ENCODE results near the gene TMEM19. TPM values are rescaled to one million over a fixed set of nuclear protein-coding genes. Genes with fewer than 3 reads are reported as not detected.
A peak's percentile ranks its signal among the peaks of the same experiment; 100 is the strongest.
"Not testable (repeated sequence)": the region's sequence is repeated elsewhere in the genome, so short reads cannot be mapped to it uniquely, and the experiment has no call there.

The TMEM19 gene
- total RNA-seq, 2 experiments from 2014 or later: 6.1 to 12.9 TPM

GRCh38 chr12:71687172-71687571 is 1.3 kb downstream of the TMEM19 start:
- H3K36me3 Mint-ChIP-seq (ENCODE audit: low read depth); H3K9me3 Mint-ChIP-seq (ENCODE audit: low read depth); H3K27me3 Mint-ChIP-seq; DNase-seq; H3K27ac Mint-ChIP-seq; ATAC-seq: not testable (repeated sequence)
- intact Hi-C loops (cut with DNase I, micrococcal nuclease): loop anchor here in 1 of 2 experiments (2.0 to 5.0 kb wide), 2 partner anchors 46 to 1320 kb away; partner anchors contain the start of gene KCNMB4
- ChIA-PET POLR2A (interaction anchor here (0.8 to 4.4 kb wide), 4 partner anchors 24 to 966 kb away, joined by 3 to 55 read pairs (median 4); partner anchors contain the start of genes RAB21, THAP2 and ZFC3H1), CTCF (interaction anchor here (0.5 to 4.9 kb wide), 5 partner anchors 10 to 1964 kb away, joined by 4 to 44 read pairs (median 11); partner anchors contain the start of genes THAP2 and ZFC3H1)
- peak overlapping the region; percentile 87 for H3K4me3 Mint-ChIP-seq
- peaks cover 17% of the 10 kb centered on the region for H3K4me1 Mint-ChIP-seq

- ChIA-PET POLR2A (no interaction called here), CTCF (interaction anchor here (2.6 kb wide), 1 partner anchor 58 kb away, joined by 8 read pairs; no protein-coding TSS in a partner anchor)
- peaks cover 17% of the 10 kb centered on the region for H3K4me1 Mint-ChIP-seq
- intact Hi-C loops (cut with DNase I, micrococcal nuclease): loop anchor here in 1 of 2 experiments (5.0 kb wide), 1 partner anchor 1322 kb away; the partner anchor contains the start of gene KCNMB4
- no peak for ATAC-seq
- peaks cover 2% of the 10 kb centered on the region for H3K36me3 Mint-ChIP-seq (ENCODE audit: low read depth)
- no peak for DNase-seq
- no peaks in the 10 kb centered on the region for H3K9me3 Mint-ChIP-seq (ENCODE audit: low read depth)
- H3K4me3 Mint-ChIP-seq: no peak overlapping the region
- peak overlapping the region; percentile 58 for H3K27ac Mint-ChIP-seq
- H3K27me3 Mint-ChIP-seq: no peaks in the 10 kb centered on the region
Measured at GRCh38 chr12:71688961-71689570, 3.2 kb downstream of the TMEM19 start.

GRCh38 chr12:71691504-71692129 is 5.7 kb downstream of the TMEM19 start:
- DNase-seq (no peak), ATAC-seq (no peak)
- ChIA-PET POLR2A (no interaction called here), CTCF (no interaction called here)
- Mint-ChIP-seq H3K27me3 (no peaks in the 10 kb centered on the region), H3K4me1 (peaks cover 15% of the 10 kb centered on the region), H3K9me3 (ENCODE audit: low read depth) (no peaks in the 10 kb centered on the region), H3K36me3 (ENCODE audit: low read depth) (peaks cover 4% of the 10 kb centered on the region), H3K4me3 (no peak overlapping the region), H3K27ac (no peak overlapping the region)
- intact Hi-C loops (cut with DNase I, micrococcal nuclease): no loop called here

GRCh38 chr12:71693126-71693525 is 7.2 kb downstream of the TMEM19 start:
- Mint-ChIP-seq H3K4me3 (no peak overlapping the region), H3K27me3 (no peaks in the 10 kb centered on the region), H3K4me1 (peaks cover 6% of the 10 kb centered on the region), H3K9me3 (ENCODE audit: low read depth) (no peaks in the 10 kb centered on the region), H3K36me3 (ENCODE audit: low read depth) (peaks cover 6% of the 10 kb centered on the region), H3K27ac (no peak overlapping the region)
- POLR2A ChIA-PET: no interaction called here
- intact Hi-C loops (cut with DNase I, micrococcal nuclease): no loop called here
- ATAC-seq: no peak
- DNase-seq: no peak
- CTCF ChIA-PET: no interaction called here

- H3K36me3 Mint-ChIP-seq (ENCODE audit: low read depth); POLR2A ChIA-PET; H3K4me1 Mint-ChIP-seq; H3K9me3 Mint-ChIP-seq (ENCODE audit: low read depth); ATAC-seq; H3K27ac Mint-ChIP-seq; CTCF ChIA-PET; intact Hi-C loops (cut with DNase I, micrococcal nuclease); H3K4me3 Mint-ChIP-seq; DNase-seq; H3K27me3 Mint-ChIP-seq: not testable (repeated sequence)
Measured at GRCh38 chr12:71693651-71694050, 7.8 kb downstream of the TMEM19 start.

- peaks cover 3% of the 10 kb centered on the region for H3K4me1 Mint-ChIP-seq
- intact Hi-C loops (cut with DNase I, micrococcal nuclease): no loop called here
- peaks cover 7% of the 10 kb centered on the region for H3K36me3 Mint-ChIP-seq (ENCODE audit: low read depth)
- ChIA-PET POLR2A (no interaction called here), CTCF (no interaction called here)
- no peaks in the 10 kb centered on the region for H3K27me3 Mint-ChIP-seq
- no peak overlapping the region for H3K27ac Mint-ChIP-seq
- no peak for DNase-seq
- no peaks in the 10 kb centered on the region for H3K9me3 Mint-ChIP-seq (ENCODE audit: low read depth)
- ATAC-seq: no peak
- no peak overlapping the region for H3K4me3 Mint-ChIP-seq
Measured at GRCh38 chr12:71694099-71694820, 8.4 kb downstream of the TMEM19 start.

GRCh38 chr12:71695782-71696181 is 9.9 kb downstream of the TMEM19 start:
- no peaks in the 10 kb centered on the region for H3K4me1 Mint-ChIP-seq
- ChIA-PET POLR2A (no interaction called here), CTCF (interaction anchor here (1.4 to 1.5 kb wide), 2 partner anchors 10 to 11 kb away, joined by 3 read pairs; partner anchors contain the start of gene TMEM19)
- no peak overlapping the region for H3K4me3 Mint-ChIP-seq
- ATAC-seq (no peak), DNase-seq (no peak)
- no peaks in the 10 kb centered on the region for H3K9me3 Mint-ChIP-seq (ENCODE audit: low read depth)
- no peaks in the 10 kb centered on the region for H3K27me3 Mint-ChIP-seq
- peaks cover 13% of the 10 kb centered on the region for H3K36me3 Mint-ChIP-seq (ENCODE audit: low read depth)
- intact Hi-C loops (cut with DNase I, micrococcal nuclease): no loop called here
- H3K27ac Mint-ChIP-seq: no peak overlapping the region

GRCh38 chr12:71702181-71702580 is 16.3 kb downstream of the TMEM19 start:
- H3K4me3 Mint-ChIP-seq; DNase-seq; ATAC-seq; H3K4me1 Mint-ChIP-seq; H3K27me3 Mint-ChIP-seq; H3K27ac Mint-ChIP-seq; intact Hi-C loops (cut with DNase I, micrococcal nuclease); H3K9me3 Mint-ChIP-seq (ENCODE audit: low read depth): not testable (repeated sequence)
- ChIA-PET POLR2A (interaction anchor here (0.6 to 1.9 kb wide), 2 partner anchors 39 to 981 kb away, joined by 3 to 4 read pairs; no protein-coding TSS in a partner anchor), CTCF (interaction anchor here (0.6 to 1.9 kb wide), 2 partner anchors 56 to 99 kb away, joined by 3 to 4 read pairs; no protein-coding TSS in a partner anchor)
- peaks cover 14% of the 10 kb centered on the region for H3K36me3 Mint-ChIP-seq (ENCODE audit: low read depth)

- H3K27me3 Mint-ChIP-seq: no peaks in the 10 kb centered on the region
- ATAC-seq: no peak
- H3K27ac Mint-ChIP-seq: no peak overlapping the region
- CTCF ChIA-PET: interaction anchor here (0.6 to 1.9 kb wide), 2 partner anchors 56 to 100 kb away, joined by 3 to 4 read pairs; no protein-coding TSS in a partner anchor
- H3K4me3 Mint-ChIP-seq: no peak overlapping the region
- no peak for DNase-seq
- H3K4me1 Mint-ChIP-seq: peaks cover 1% of the 10 kb centered on the region
- POLR2A ChIA-PET: interaction anchor here (0.6 to 1.9 kb wide), 2 partner anchors 40 to 981 kb away, joined by 3 to 4 read pairs; no protein-coding TSS in a partner anchor
- intact Hi-C loops (cut with DNase I, micrococcal nuclease): no loop called here
- H3K36me3 Mint-ChIP-seq (ENCODE audit: low read depth): peaks cover 14% of the 10 kb centered on the region
- H3K9me3 Mint-ChIP-seq (ENCODE audit: low read depth): no peaks in the 10 kb centered on the region
Measured at GRCh38 chr12:71702590-71702989, 16.7 kb downstream of the TMEM19 start.

- ATAC-seq: no peak
- Mint-ChIP-seq H3K4me1 (peaks cover 2% of the 10 kb centered on the region), H3K27me3 (no peaks in the 10 kb centered on the region), H3K4me3 (no peak overlapping the region), H3K9me3 (ENCODE audit: low read depth) (no peaks in the 10 kb centered on the region), H3K27ac (no peak overlapping the region), H3K36me3 (ENCODE audit: low read depth) (peaks cover 13% of the 10 kb centered on the region)
- no peak for DNase-seq
- intact Hi-C loops (cut with DNase I, micrococcal nuclease): no loop called here
- POLR2A ChIA-PET: interaction anchor here (1.9 kb wide), 1 partner anchor 40 kb away, joined by 4 read pairs; no protein-coding TSS in a partner anchor
- CTCF ChIA-PET: interaction anchor here (0.6 to 1.9 kb wide), 5 partner anchors 16 to 130 kb away, joined by 3 to 4 read pairs (median 4); no protein-coding TSS in a partner anchor
Measured at GRCh38 chr12:71703206-71703605, 17.3 kb downstream of the TMEM19 start.

- Mint-ChIP-seq H3K36me3 (ENCODE audit: low read depth) (peaks cover 12% of the 10 kb centered on the region), H3K9me3 (ENCODE audit: low read depth) (no peaks in the 10 kb centered on the region), H3K4me3 (no peak overlapping the region), H3K27me3 (no peaks in the 10 kb centered on the region), H3K27ac (no peak overlapping the region), H3K4me1 (peaks cover 2% of the 10 kb centered on the region)
- CTCF ChIA-PET: interaction anchor here (0.6 to 1.0 kb wide), 2 partner anchors 68 to 78 kb away, joined by 3 to 4 read pairs; no protein-coding TSS in a partner anchor
- POLR2A ChIA-PET: no interaction called here
- DNase-seq (no peak), ATAC-seq (no peak)
- intact Hi-C loops (cut with DNase I, micrococcal nuclease): no loop called here
Measured at GRCh38 chr12:71704920-71705319, 19.0 kb downstream of the TMEM19 start.

All from activated CD4-positive, alpha-beta T cell treated with anti-CD3 and anti-CD28 coated beads for 36 hours (primary cell).